HT-29 (cell line): ENCODE data around the gene DPEP2NB. TPM values are rescaled to one million over a fixed set of nuclear protein-coding genes. Genes with fewer than 3 reads are reported as not detected.
"Not testable (repeated sequence)": the region's sequence is repeated elsewhere in the genome, so short reads cannot be mapped to it uniquely, and the experiment has no call there.

ENCODE experiments used
- DNase-seq: peaks from one replicate; pipeline ENCODE4 v3.0.0-alpha.2; 2015; ENCODE audit warnings: low spot score
- total RNA-seq: library from RNA; depleted of rRNA; stranded (reverse); fragments of >200 nt; shearing (Covaris generic); gene quantifications from 2 replicates; pipeline ENCODE4 v1.2.3, GENCODE V29; 2014

The DPEP2NB gene
- total RNA-seq, 1 experiment from 2014 or later = not detected

- DNase-seq = no peak
Measured at GRCh38 chr16:67982011-67982696, 33.6 kb downstream of the DPEP2NB start.

- no peak for DNase-seq
Measured at GRCh38 chr16:67979955-67980678, 35.6 kb downstream of the DPEP2NB start, which contains the start of gene DPEP3. Gene DPEP3 (minus strand): TSS chr16:67980499. CDS start chr16:67980380, 119 bp downstream.

- DNase-seq = no peak
Measured at GRCh38 chr16:67977469-67978227, 38.1 kb downstream of the DPEP2NB start.

- no peak for DNase-seq
Measured at GRCh38 chr16:67977005-67977404, 38.7 kb downstream of the DPEP2NB start.

- DNase-seq = no peak
Measured at GRCh38 chr16:67976205-67976604, 39.5 kb downstream of the DPEP2NB start.

- no peak for DNase-seq
Measured at GRCh38 chr16:67975321-67976105, 40.2 kb downstream of the DPEP2NB start.

- not testable (repeated sequence) for DNase-seq
Measured at GRCh38 chr16:67972285-67972684, 43.4 kb downstream of the DPEP2NB start.

GRCh38 chr16:67971111-67971510 lies 44.6 kb downstream of the DPEP2NB start:
- DNase-seq = no peak

- DNase-seq = no peak
Measured at GRCh38 chr16:67969254-67970039, 46.3 kb downstream of the DPEP2NB start.

- peak; percentile 37 for DNase-seq
Measured at GRCh38 chr16:67968400-67969253, 47.1 kb downstream of the DPEP2NB start, which contains the start of gene SLC12A4. Gene SLC12A4 (minus strand): TSS chr16:67968637. CDS start chr16:67968553, 84 bp downstream.

- no peak for DNase-seq
Measured at GRCh38 chr16:67967958-67968399, 47.7 kb downstream of the DPEP2NB start.

- DNase-seq = no peak
Measured at GRCh38 chr16:67967183-67967957, 48.3 kb downstream of the DPEP2NB start.

GRCh38 chr16:67966549-67967182 lies 49.0 kb downstream of the DPEP2NB start:
- DNase-seq = no peak

GRCh38 chr16:67965668-67966548 lies 49.8 kb downstream of the DPEP2NB start:
- no peak for DNase-seq

- DNase-seq = no peak
Measured at GRCh38 chr16:67964477-67965131, 51.1 kb downstream of the DPEP2NB start.

- no peak for DNase-seq
Measured at GRCh38 chr16:67963662-67964321, 51.9 kb downstream of the DPEP2NB start.
